Stimulated activated CD4-positive, alpha-beta T cell treated with anti-CD3 and anti-CD28 coated beads, TNF-alpha, amount 100 ng/mL, for 1 hour (primary cell): ENCODE data around the gene ZC3H18.
"Not testable (repeated sequence)": the region's sequence is repeated elsewhere in the genome, so short reads cannot be mapped to it uniquely, and the experiment has no call there.

Experiments used
- DNase-seq, 3 donors: peaks; one replicate each; pipeline ENCODE4 v3.0.0-alpha.2; 2020; ENCODE audit warnings: low read depth in 3 of 3, low spot score in 1 of 3

ZC3H18 gene

GRCh38 chr16:88651989-88652761 is 82.0 kb downstream of the ZC3H18 start:
- DNase-seq = no peak

DNA sequence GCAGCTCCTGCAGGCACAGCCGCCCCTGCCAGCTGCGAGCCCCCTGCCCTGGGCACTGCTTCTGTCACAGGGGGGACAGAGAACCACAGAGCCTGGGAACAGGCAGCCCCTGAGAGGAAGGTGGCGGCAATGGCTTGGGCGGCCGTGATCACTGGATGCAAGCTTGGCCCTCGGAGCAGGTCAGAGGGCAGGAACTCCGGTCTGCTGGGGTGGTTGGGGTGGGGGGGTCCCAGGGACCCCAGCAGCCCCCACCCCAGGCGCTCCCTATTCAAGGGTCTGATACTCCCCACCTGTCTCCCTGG is 82.5 kb downstream of the ZC3H18 start:
- DNase-seq = no peak

GRCh38 chr16:88653101-88653500 is 82.9 kb downstream of the ZC3H18 start:
- no peak for DNase-seq

GRCh38 chr16:88653596-88654362 is 83.6 kb downstream of the ZC3H18 start:
- no peak for DNase-seq

GRCh38 chr16:88654363-88655052 is 84.3 kb downstream of the ZC3H18 start:
- no peak for DNase-seq

DNA sequence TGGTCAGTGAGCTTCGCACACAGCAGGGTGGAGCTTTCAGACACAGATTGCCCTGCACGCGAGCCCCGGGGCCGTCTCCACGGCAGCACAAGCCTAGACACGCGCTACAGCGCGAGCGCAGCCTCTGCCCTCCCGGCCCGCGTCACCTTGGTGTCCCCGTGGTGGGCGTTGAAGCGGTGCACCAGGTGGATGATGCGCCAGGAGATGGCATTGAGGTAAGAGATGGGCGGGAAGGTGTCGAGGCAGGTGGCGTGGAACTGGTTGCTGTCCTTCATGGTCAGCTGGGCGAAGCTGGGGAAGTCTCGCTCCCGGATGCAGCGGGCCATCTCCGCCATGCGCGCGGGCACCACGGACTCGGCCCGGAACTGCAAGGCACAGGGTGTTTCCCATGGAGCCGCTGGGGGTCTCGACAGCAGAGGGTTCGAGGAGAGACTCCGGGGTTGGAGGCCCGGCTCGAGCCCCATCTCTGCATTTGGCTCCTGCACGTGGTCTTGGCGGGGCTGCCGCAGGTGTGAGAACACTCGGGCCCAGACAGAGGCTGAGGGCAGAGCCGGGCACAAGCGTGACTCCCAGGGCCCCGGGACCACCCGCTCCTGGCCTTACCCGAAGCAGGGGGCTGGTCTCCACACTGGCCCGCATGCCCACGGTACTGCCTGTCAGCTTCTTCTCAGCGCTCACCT is 85.0 kb downstream of the ZC3H18 start:
- no peak for DNase-seq

DNA sequence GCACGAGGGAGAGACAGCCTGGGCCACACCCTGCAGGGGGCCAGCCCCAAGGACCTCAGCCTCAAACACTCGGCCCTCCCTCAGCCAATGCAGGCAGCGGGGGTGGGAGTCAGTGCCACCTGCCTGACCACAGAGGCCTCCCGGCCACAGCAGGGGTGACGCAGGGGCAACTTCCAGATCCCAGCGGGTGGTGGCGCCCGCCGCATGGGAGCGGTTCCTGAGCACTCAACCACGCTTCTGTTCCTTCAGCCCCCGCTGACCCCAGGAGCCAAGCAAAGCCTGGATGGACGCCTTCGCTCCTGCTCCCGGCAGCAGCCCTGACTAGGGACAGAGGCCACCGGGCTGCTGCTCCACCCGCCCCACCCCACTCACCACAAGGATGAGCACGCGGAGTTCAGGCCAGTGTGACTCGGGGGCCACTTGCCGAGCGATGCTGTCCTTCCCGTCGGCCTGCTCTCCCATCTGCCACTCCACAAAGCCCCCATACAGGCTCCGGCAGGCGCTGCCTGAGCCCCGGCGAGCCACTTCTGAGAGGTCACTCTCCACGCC is 85.6 kb downstream of the ZC3H18 start:
- no peak for DNase-seq

- no peak for DNase-seq
These were observed 86.2 kb downstream of the ZC3H18 start for GRCh38 chr16:88656291-88656980.

DNA sequence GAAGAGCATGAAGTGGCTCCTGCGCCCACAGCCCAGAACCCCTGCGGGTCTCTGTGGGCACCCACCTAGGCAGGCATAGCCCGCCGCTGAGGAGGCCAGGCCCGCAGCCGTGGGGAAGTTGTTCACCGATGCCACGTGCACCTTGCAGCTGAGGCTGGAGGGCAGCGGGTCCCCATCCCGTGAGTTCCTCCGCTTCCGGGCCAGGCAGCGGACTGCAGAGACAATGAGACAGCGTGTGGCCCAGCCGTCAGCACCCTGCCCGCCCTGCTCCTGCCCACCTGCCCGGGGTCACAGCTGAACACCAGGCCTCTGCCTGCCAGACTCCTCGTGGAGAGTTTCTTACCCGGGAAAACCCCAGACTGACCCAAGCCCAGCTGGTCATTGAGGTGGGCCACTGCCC is 87.2 kb downstream of the ZC3H18 start:
- no peak for DNase-seq

DNA sequence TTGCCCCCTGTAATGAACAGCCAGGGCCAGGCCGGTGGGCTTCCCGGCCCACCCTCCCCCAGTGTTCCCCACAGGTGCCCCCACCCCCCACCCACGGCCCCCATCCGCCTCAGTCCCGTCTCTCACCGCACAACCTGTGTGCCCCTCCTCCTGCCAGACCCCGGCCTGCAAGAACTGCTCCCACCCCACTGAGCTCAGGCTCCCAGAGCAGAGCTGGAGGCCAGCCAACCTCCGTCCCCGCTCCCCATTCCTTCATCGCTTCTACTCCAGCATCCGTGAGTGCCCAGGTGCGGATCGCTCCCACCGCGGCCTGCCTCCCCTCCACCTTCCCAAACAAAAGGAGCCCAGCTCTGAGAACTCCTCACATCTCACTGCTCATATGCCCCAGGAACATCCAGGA is 88.5 kb downstream of the ZC3H18 start:
- no peak for DNase-seq

- no peak for DNase-seq
These were observed 89.0 kb downstream of the ZC3H18 start for GRCh38 chr16:88659160-88659559.

- DNase-seq = no peak
These were observed 91.3 kb downstream of the ZC3H18 start for GRCh38 chr16:88661468-88661867.

- DNase-seq = no peak
These were observed 92.1 kb downstream of the ZC3H18 start for GRCh38 chr16:88662222-88662842.

DNA sequence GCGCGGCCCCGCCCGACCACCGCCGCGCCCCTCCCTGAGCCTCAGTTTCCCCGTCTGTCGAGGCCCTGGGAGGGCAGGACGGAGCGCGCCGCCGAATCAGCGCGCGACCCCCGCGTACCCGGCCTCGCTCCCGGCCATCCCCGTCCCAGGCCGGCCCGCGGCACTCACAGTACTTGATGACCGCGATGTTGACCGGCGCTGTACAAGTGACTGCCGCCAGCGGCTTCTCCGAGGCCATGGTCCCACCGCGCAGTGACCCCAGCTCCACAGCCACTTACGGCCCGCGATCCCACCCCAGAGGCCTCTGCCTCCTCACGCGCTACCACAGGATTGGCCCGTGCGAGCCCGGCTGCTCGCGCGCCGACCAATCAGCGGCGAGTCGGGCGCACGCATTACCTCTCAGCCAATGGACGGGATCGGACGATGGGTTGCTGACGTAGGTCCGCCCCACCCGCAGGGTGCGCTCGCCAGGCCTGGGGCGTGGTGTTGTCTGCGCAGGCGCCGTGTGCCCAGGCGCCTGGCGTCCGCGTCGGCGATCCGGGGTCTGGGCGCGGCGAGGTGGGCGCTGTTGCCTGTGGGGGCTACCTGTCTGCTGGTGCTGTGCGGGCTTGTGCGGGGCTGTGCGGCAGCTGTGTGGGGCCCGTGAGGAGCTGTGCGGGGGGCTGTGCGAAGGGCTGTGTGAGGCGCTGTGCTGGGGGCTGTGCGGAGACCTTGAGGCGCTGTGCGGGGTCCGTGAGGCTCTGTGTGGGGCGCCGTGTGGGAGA is 92.8 kb downstream of the ZC3H18 start, which contains the start of gene MVD:
MVD (minus strand) TSS at position 249 of the 764 bp plus-strand sequence; CDS start at position 238, 11 bp downstream.
- peak; percentile 85 to 90 (median 90) for DNase-seq

- DNase-seq = no peak
These were observed 94.9 kb downstream of the ZC3H18 start for GRCh38 chr16:88665148-88665547.

GRCh38 chr16:88665570-88665969 is 95.4 kb downstream of the ZC3H18 start:
- no peak for DNase-seq

DNA sequence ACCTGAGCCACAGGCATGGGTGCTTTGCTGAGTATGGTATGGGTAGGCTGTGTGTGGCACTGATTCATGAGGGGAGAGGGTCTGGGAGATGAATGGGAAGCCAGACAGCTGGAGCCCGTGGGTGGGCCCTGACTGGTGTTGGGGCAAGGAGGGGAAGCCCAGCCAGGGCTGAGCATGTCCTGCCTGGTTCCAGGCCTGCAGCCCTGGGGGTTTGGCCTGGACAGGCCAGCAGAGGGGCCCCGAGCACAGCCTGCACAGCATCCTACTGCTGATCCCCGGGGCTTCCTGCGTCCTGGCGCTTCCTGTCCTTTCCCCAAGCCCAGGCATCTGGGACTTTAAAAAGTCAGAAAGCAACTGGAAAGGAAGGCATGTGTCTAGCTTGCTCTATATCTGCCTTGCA is 97.3 kb downstream of the ZC3H18 start:
- DNase-seq = no peak

DNA sequence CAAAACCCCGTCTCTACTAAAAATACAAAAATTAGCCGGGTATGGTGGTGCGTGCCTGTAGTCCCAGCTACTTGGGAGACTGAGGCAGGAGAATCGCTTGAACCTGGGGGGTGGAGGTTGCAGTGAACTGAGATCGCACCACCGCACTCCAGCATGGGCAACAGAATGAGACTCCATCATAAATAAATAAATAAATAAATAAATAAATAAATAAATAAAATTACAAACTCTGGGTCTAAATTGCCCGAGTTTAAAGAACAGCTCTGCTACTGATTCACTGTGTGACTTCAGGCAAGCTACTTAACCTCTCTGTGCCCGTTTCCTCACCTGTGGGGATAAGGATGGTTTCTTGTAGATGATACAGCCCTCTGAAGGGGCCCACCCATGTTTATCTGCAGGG is 99.3 kb downstream of the ZC3H18 start:
- DNase-seq = not testable (repeated sequence)

DNA sequence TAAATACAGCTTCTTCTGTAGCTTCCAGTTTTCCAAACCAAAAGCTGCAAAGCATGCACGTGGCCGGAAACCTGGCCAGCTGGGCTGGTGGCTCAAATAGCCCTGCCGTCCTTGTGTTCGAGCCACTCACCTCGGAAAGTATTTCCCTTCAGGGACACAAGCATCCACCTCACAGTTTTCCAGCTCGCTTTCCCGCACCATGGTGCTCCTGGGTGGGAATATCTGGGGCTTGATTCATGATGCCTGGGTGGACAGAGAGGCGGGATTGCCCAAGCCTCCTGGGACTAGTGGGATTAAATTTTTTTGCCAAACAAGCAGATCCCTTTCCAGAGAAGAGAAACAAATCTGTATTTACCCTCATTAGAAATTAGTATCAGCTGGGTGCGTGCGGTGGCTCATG is 99.8 kb downstream of the ZC3H18 start:
- DNase-seq = no peak
